ENCODE data around the gene KIF5A.
"Not testable (repeated sequence)": the region's sequence is repeated elsewhere in the genome, so short reads cannot be mapped to it uniquely, and the experiment has no call there.

The KIF5A gene

GRCh38 chr12:57611827-57612710 lies 62.2 kb downstream of the KIF5A start:
- no peak for DNase-seq (ENCODE audit: low read depth, low spot score)
- H3K4me3 ChIP-seq (ENCODE audit: low read length), result no peak overlapping the region

DNA sequence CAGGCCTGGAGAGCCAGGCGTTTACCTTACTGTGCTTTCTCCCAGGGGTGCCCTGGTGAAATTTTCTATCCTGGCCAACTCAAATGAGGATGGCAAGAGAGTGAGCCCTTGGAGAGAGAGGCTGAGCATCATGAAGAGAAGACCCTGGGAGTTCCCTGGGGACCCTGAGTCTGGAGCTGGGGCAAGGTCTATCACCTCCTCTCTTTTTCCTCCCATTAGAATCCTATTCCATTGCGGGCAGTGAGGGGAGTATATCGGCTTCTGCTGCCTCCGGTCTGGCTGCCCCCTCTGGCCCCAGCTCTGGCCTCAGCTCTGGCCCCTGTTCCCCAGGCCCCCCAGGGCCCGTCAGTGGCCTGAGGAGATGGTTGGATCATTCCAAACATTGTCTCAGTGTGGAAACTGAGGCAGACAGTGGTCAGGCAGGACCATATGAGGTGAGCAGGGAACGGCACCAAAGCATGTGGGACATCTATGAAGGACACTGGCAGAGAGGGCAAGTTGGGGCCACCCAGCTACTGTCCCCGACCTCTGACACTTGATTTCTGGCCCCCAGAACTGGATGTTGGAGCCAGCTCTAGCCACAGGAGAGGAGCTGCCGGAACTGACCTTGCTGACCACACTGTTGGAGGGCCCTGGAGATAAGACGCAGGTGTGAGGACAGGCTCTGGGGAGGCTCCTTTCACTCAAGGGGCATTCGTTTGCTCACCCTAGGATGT lies 63.0 kb downstream of the KIF5A start:
- DNase-seq (ENCODE audit: low read depth, low spot score), result no peak
- H3K4me3 ChIP-seq (ENCODE audit: low read length), result no peak overlapping the region

- H3K4me3 ChIP-seq (ENCODE audit: low read length), result no peak overlapping the region
Measured at GRCh38 chr12:57613427-57614109, 63.7 kb downstream of the KIF5A start.

DNA sequence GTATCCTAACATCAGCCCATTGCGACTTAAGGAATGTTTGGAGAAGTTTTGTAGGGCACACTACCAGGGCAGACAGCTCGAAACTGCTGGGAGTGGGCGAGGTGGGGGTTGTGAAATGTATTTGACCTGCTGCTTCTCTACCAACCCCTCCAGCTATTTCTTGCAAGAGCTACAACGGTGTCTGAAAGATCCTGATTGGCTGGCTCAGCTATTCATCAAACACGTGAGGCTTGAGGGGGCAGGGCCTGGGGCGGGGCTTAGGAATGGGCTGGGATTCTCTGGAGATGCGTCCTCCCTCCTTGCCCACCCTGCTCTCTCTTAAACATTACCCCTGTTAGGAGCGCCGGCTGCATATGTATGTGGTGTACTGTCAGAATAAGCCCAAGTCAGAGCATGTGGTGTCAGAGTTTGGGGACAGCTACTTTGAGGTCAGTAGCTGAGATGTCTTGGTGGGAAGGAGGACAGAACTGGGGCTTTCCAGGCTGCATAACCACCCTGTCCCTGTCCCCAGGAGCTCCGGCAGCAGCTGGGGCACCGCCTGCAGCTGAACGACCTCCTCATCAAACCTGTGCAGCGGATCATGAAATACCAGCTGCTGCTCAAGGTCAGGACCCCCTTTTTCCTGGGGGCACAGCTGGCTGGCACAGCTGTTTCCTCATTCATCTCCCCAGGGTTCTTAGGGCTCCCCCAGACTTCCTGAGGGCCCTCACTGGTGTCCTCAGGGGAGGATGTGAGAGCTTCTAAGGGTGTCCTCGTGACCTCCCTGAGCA lies 64.5 kb downstream of the KIF5A start:
- no peak overlapping the region for H3K4me3 ChIP-seq (ENCODE audit: low read length)

More at GRCh38 chr12:57613427-57614109, 63.7 kb downstream of the KIF5A start:
- DNase-seq (ENCODE audit: low read depth, low spot score), result no peak

DNA sequence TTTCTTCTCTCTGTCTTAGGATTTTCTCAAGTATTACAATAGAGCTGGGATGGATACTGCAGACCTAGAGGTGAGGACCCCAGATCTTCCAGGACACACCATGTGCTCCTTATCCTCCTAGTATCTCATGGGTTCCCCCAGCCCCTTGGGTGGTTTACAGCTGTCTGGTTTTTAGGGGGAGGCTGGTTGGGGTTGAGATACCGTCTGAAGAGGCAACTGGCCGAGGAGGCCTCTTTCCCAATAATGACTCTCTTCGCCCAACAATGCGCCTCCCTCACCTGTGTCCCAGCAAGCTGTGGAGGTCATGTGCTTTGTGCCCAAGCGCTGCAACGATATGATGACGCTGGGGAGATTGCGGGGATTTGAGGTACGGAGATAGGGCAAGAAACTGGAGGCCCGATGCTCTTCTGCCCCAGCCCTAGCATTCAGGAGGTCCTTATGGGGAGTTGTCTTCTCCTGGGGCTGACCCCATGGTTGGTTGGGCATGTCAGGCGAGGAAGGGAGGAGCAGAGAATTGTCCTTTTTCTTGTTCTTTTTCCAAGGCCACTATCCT lies 65.2 kb downstream of the KIF5A start:
- H3K4me3 ChIP-seq (ENCODE audit: low read length), result no peak overlapping the region
- no peak for DNase-seq (ENCODE audit: low read depth, low spot score)

More for the DNA sequence above, 64.5 kb downstream of the KIF5A start:
- DNase-seq (ENCODE audit: low read depth, low spot score), result peak; percentile 52

DNA sequence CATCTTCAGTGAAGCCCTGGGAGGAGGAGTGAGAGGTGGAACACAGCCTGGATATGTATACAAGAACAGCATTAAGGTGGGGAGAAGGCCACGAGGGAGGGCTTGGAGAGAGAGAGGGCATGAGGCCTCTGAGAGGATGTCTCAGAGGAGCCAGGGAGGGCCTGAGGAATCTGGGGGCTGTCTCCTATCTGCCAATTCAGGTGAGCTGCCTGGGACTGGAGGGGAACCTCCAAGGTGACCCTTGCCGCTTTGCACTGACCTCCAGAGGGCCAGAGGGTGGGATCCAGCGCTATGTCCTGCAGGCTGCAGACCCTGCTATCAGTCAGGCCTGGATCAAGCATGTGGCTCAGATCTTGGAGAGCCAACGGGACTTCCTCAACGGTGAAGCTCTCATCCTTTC lies 65.8 kb downstream of the KIF5A start:
- no peak overlapping the region for H3K4me3 ChIP-seq (ENCODE audit: low read length)
- no peak for DNase-seq (ENCODE audit: low read depth, low spot score)

- no peak overlapping the region for H3K4me3 ChIP-seq (ENCODE audit: low read length)
- no peak for DNase-seq (ENCODE audit: low read depth, low spot score)
Measured at GRCh38 chr12:57616383-57617101, 66.7 kb downstream of the KIF5A start.

DNA sequence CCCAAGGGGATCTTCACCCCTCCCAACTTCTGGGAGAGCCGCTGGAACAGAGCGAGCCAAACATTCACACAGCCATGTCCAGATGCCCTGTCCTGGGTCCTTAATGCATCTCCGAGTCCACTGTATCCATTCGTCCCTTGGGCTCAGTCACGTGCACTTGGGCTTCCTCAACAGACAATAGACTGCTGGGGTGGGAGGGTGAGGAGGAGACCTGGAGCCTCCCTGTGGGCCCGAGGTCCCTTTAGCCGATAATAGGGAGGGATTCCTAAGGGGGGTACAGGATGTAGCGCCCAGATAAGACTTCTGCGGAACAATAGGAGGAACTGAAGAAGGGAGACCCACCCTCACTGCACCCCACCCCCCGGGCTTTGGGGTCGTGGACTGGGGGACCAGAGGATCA lies 68.1 kb downstream of the KIF5A start:
- H3K4me3 ChIP-seq (ENCODE audit: low read length), result no peak overlapping the region
- DNase-seq (ENCODE audit: low read depth, low spot score), result no peak

DNA sequence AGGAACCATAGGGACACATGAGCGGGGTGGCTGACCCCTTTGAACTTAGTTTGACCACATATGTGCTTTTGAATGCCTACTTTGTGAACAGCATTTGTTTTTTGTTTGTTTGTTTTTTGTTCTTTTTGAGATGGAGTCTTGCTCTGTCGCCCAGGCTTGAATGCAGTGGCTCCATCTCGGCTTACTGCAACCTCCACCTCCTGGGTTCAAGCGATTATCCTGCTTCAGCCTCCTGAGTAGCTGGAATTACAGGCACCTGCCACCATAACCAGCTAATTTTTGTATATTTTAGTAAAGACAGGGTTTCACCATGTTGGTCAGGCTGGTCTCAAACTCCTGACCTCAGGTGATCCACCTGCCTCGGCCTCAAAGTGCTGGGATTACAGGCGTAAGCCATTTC lies 68.6 kb downstream of the KIF5A start:
- not testable (repeated sequence) for H3K4me3 ChIP-seq (ENCODE audit: low read length); DNase-seq (ENCODE audit: low read depth, low spot score)

DNA sequence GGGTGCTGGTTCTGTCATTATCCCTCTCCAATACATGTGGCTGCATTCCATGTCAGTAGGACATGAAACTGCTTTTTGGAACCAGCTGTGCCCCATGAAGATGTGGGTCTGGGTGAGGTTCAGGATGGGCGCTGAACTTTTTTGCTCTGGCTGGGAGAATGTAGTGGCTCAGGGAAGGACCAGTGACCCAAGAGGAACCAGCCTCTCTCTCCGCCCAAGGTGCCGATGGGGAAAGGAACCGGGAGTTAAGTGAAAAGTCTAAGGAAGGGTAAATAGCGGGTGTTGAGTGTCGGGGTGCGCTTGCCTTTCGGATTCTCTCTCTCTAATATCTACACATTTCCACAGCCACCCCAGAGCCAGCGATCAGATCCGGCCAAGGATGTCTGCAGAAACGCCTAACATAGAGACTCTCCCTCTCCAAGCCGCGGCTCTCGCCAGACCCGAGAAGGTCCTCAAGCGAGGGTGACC lies 69.2 kb downstream of the KIF5A start:
- no peak for DNase-seq (ENCODE audit: low read depth, low spot score)

DNA sequence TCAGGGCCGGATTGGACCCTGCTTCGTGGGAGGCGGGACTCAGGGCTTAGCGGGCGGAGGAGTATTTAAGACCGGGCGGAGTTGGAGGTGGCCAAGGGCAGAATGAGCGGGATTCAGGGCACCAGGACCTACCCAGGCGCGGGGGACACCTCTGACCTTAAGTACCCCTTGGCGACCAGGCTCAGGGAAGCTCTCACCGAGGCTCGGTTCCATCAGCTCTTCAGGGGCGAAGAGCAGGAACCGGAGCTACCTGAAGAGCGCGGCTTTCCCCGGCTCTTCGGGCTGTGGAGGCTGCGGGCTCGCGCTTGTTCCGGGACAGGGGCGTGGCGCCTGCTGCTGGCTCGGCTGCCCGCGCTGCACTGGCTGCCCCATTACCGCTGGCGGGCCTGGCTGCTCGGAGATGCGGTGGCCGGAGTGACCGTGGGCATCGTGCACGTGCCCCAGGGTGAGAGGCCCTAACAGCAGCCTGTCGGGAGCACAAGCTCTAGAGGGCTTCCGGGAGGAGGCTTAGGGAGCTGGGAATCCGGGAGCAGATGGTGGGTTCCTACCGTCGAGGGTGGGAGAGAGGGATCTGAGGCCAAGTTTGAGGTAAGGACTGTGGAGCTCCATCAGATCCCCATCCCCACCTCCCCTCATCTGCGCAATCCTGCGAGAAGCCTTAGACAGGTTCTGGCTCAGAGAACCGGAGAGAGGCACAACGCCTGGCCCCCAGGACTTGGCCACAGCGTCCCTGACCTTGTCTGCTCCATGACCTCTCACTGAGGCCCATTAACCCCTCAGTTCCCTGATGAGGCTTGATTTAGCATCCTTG lies 69.8 kb downstream of the KIF5A start:
- H3K4me3 ChIP-seq (ENCODE audit: low read length), result no peak overlapping the region

More for the DNA sequence above, 69.2 kb downstream of the KIF5A start:
- no peak overlapping the region for H3K4me3 ChIP-seq (ENCODE audit: low read length)

GRCh38 chr12:57620245-57620935 lies 70.5 kb downstream of the KIF5A start:
- DNase-seq (ENCODE audit: low read depth, low spot score), result no peak
- no peak overlapping the region for H3K4me3 ChIP-seq (ENCODE audit: low read length)

More for the DNA sequence above, 69.8 kb downstream of the KIF5A start:
- DNase-seq (ENCODE audit: low read depth, low spot score), result no peak

GRCh38 chr12:57620936-57621496 lies 71.2 kb downstream of the KIF5A start:
- peak overlapping the region; percentile 27 for H3K4me3 ChIP-seq (ENCODE audit: low read length)

GRCh38 chr12:57621497-57622292 lies 71.9 kb downstream of the KIF5A start:
- peak overlapping the region; percentile 27 for H3K4me3 ChIP-seq (ENCODE audit: low read length)
- no peak for DNase-seq (ENCODE audit: low read depth, low spot score)

More at GRCh38 chr12:57620936-57621496, 71.2 kb downstream of the KIF5A start:
- no peak for DNase-seq (ENCODE audit: low read depth, low spot score)
